MM.1S (cell line): ENCODE measurements around the gene MACROD2.

Experiments used
- EZH2 ChIP-seq: fragments of 300-600 bp; sonication (generic); optimal IDR thresholded peaks from 2 replicates; pipeline ENCODE3; 2017; ENCODE audit warnings: low read depth, mild to moderate bottlenecking, antibody characterized with exemption, low read length, mixed read lengths
- TF ChIP-seq, protein P1 (sequence below): fragments of 300-600 bp; sonication (generic); IDR thresholded peaks from 2 replicates; pipeline ENCODE4 v1.5.1; 2016; ENCODE audit warnings: antibody characterized with exemption, low read length, mixed read lengths

DNA sequence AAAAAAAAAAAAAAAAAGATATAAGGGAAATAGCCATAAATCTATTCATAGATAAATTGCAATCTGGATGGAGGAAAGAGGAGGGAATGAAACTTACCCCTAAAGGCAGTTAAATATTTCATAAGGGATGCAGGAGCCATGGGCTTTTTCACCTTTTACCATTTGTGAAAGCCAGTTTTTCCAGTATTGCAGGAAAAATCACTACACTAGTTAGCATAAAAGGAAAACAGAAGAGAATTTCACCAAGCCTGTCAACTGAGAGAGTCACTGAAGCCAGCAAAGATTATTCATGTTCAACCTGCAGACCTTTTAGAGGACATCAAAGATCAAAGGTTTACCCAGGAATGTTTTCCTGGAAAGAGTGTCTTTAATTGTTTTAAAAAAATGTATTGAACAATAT, 1608.2 kb downstream of the MACROD2 start:
- TF ChIP-seq, protein P1, sequence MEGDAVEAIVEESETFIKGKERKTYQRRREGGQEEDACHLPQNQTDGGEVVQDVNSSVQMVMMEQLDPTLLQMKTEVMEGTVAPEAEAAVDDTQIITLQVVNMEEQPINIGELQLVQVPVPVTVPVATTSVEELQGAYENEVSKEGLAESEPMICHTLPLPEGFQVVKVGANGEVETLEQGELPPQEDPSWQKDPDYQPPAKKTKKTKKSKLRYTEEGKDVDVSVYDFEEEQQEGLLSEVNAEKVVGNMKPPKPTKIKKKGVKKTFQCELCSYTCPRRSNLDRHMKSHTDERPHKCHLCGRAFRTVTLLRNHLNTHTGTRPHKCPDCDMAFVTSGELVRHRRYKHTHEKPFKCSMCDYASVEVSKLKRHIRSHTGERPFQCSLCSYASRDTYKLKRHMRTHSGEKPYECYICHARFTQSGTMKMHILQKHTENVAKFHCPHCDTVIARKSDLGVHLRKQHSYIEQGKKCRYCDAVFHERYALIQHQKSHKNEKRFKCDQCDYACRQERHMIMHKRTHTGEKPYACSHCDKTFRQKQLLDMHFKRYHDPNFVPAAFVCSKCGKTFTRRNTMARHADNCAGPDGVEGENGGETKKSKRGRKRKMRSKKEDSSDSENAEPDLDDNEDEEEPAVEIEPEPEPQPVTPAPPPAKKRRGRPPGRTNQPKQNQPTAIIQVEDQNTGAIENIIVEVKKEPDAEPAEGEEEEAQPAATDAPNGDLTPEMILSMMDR, result no peak
- TF ChIP-seq EZH2, result no peak
